HepG2 (cell line): Measurements from ENCODE around the gene TXNDC12. TPM values are rescaled to one million over a fixed set of nuclear protein-coding genes. Genes with fewer than 3 reads are reported as not detected.

ENCODE experiments used
- FOSL1 ChIP-seq: sonication (generic); formaldehyde crosslinking; IDR thresholded peaks from 2 replicates; pipeline ENCODE4 v1.9.0; 2021; ENCODE audit warnings: missing genetic modification reagents, borderline replicate concordance
- HNRNPLL ChIP-seq: fragments of 200-400 bp; formaldehyde crosslinking; IDR thresholded peaks from 2 replicates; pipeline ENCODE4 v1.6.1; 2017; ENCODE audit warnings: mild to moderate bottlenecking, low read depth, low read length; ENCODE audit not compliant: poor library complexity, severe bottlenecking
- MED8 ChIP-seq: sonication (generic); formaldehyde crosslinking; IDR thresholded peaks from 2 replicates; pipeline ENCODE4 v1.8.1; 2023; ENCODE audit warnings: mild to moderate bottlenecking, missing genetic modification reagents; ENCODE audit not compliant: insufficient replicate concordance
- MEIS2 ChIP-seq: sonication (generic); formaldehyde crosslinking; IDR thresholded peaks from 2 replicates; pipeline ENCODE4 v1.9.0; 2021; ENCODE audit warnings: mild to moderate bottlenecking, missing genetic modification reagents
- NFE2L1 ChIP-seq: sonication (generic); formaldehyde crosslinking; IDR thresholded peaks from 2 replicates; pipeline ENCODE4 v1.4.0; 2020; ENCODE audit warnings: missing genetic modification reagents, mild to moderate bottlenecking, borderline replicate concordance
- ZFP90 ChIP-seq: sonication (generic); formaldehyde crosslinking; IDR thresholded peaks from 2 replicates; pipeline ENCODE4 v1.8.0; 2022; ENCODE audit warnings: missing genetic modification reagents, mild to moderate bottlenecking, inconsistent platforms, borderline replicate concordance
- ZNF225 ChIP-seq: sonication (generic); formaldehyde crosslinking; IDR thresholded peaks from 2 replicates; pipeline ENCODE4 v1.4.0; 2020; ENCODE audit warnings: mild to moderate bottlenecking, missing genetic modification reagents
- ZNF607 ChIP-seq: sonication (generic); formaldehyde crosslinking; IDR thresholded peaks from 2 replicates; pipeline ENCODE4 v1.5.1; 2020; ENCODE audit warnings: missing genetic modification reagents, mild to moderate bottlenecking, borderline replicate concordance
- ZNF75D ChIP-seq: sonication (generic); formaldehyde crosslinking; IDR thresholded peaks from 2 replicates; pipeline ENCODE4 v1.8.1; 2023; ENCODE audit warnings: missing genetic modification reagents, mild to moderate bottlenecking, borderline replicate concordance
- polyA plus RNA-seq, 8 experiments: library from polyadenylated mRNA; depleted of rRNA in 3 of 8; stranded (reverse) in 7 of 8; unstranded in 1 of 8; fragments of >200 nt; fragmentation: Illumina TruSeq in 4 of 8; extraction: Trizol in 4 of 8; gene quantifications; 2 replicates each; pipeline versions ENCODE4 v1.2.1 to v1.2.3, GENCODE V29; 2011 to 2016; ENCODE audit warnings: low read depth in 4 of 8, missing spikeins in 1 of 8, mixed read lengths in 1 of 8; ENCODE audit not compliant: insufficient read depth in 1 of 8
- total RNA-seq, 5 experiments: library from RNA; depleted of rRNA; stranded (reverse); fragments of >200 nt; fragmentation: Illumina TruSeq; extraction: Trizol; gene quantifications; 2 replicates each; pipeline ENCODE4 v1.2.3, GENCODE V29; 2016; ENCODE audit warnings: low read depth in 1 of 5
- TF ChIP-seq, protein P1 (sequence below): sonication (generic); formaldehyde crosslinking; IDR thresholded peaks from 2 replicates; pipeline ENCODE4 v1.5.0; 2020; ENCODE audit warnings: mild to moderate bottlenecking, missing genetic modification reagents
- TF ChIP-seq, protein P2 (sequence below): sonication (generic); formaldehyde crosslinking; IDR thresholded peaks from 2 replicates; pipeline ENCODE4 v1.9.0; 2022; ENCODE audit warnings: missing genetic modification reagents, mild to moderate bottlenecking, borderline replicate concordance
- TF ChIP-seq, protein P3 (sequence below): sonication (generic); formaldehyde crosslinking; IDR thresholded peaks from 2 replicates; pipeline ENCODE4 v1.8.0; 2022; ENCODE audit warnings: mild to moderate bottlenecking, missing genetic modification reagents, borderline replicate concordance
- TF ChIP-seq, protein P4 (sequence below): sonication (generic); formaldehyde crosslinking; IDR thresholded peaks from 2 replicates; pipeline ENCODE4 v1.5.0; 2020; ENCODE audit warnings: missing genetic modification reagents
- TF ChIP-seq, protein P5 (sequence below): sonication (generic); formaldehyde crosslinking; IDR thresholded peaks from 2 replicates; pipeline ENCODE4 v1.5.1; 2020; ENCODE audit warnings: mild to moderate bottlenecking, missing genetic modification reagents, borderline replicate concordance

TXNDC12 gene
- total and polyA plus RNA-seq, 2 of the 13 experiments (the other 11 are each of a cell fraction or from before 2014, with no cell fraction given), result 65.6 to 67.2 TPM

DNA sequence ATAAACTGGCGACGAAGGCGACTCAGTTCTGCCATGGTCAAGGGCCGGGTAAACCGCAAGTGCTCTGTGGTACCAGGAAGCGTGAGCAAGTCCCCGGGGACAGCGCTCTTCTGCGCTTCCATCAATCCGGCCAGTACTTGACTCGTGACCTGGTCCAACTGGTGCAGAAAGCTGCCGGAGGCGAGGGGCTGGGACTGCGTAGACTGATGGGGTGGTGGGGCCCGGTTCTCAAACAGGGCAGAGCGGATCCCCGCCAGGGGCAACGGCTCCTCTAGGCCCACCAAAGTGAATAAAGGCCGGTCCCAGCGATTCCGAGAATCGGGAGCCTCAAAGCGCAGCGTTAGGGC is 22.2 kb downstream of the TXNDC12 start (continued):
- TF ChIP-seq, protein P1, sequence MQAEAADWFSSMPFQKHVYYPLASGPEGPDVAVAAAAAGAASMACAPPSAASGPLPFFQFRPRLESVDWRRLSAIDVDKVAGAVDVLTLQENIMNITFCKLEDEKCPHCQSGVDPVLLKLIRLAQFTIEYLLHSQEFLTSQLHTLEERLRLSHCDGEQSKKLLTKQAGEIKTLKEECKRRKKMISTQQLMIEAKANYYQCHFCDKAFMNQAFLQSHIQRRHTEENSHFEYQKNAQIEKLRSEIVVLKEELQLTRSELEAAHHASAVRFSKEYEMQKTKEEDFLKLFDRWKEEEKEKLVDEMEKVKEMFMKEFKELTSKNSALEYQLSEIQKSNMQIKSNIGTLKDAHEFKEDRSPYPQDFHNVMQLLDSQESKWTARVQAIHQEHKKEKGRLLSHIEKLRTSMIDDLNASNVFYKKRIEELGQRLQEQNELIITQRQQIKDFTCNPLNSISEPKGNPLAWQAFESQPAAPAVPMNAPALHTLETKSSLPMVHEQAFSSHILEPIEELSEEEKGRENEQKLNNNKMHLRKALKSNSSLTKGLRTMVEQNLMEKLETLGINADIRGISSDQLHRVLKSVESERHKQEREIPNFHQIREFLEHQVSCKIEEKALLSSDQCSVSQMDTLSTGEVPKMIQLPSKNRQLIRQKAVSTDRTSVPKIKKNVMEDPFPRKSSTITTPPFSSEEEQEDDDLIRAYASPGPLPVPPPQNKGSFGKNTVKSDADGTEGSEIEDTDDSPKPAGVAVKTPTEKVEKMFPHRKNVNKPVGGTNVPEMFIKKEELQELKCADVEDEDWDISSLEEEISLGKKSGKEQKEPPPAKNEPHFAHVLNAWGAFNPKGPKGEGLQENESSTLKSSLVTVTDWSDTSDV (CRISPR knock-in tag), result no peak
- TF ChIP-seq ZNF607 (CRISPR knock-in tag) (0 out of 2 replicates have a peak, but pooled peaks have one; percentile 1), MEIS2 (no peak), ZNF75D (no peak), MED8 (CRISPR knock-in tag) (no peak), NFE2L1 (CRISPR knock-in tag) (no peak), ZNF225 (CRISPR knock-in tag) (0 out of 2 replicates have a peak, but pooled peaks have one; percentile 10), HNRNPLL (peak; percentile 2), ZFP90 (CRISPR knock-in tag) (no peak), FOSL1 (CRISPR knock-in tag) (no peak)
- TF ChIP-seq, protein P2, sequence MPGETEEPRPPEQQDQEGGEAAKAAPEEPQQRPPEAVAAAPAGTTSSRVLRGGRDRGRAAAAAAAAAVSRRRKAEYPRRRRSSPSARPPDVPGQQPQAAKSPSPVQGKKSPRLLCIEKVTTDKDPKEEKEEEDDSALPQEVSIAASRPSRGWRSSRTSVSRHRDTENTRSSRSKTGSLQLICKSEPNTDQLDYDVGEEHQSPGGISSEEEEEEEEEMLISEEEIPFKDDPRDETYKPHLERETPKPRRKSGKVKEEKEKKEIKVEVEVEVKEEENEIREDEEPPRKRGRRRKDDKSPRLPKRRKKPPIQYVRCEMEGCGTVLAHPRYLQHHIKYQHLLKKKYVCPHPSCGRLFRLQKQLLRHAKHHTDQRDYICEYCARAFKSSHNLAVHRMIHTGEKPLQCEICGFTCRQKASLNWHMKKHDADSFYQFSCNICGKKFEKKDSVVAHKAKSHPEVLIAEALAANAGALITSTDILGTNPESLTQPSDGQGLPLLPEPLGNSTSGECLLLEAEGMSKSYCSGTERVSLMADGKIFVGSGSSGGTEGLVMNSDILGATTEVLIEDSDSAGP, result no peak
- TF ChIP-seq, protein P3, sequence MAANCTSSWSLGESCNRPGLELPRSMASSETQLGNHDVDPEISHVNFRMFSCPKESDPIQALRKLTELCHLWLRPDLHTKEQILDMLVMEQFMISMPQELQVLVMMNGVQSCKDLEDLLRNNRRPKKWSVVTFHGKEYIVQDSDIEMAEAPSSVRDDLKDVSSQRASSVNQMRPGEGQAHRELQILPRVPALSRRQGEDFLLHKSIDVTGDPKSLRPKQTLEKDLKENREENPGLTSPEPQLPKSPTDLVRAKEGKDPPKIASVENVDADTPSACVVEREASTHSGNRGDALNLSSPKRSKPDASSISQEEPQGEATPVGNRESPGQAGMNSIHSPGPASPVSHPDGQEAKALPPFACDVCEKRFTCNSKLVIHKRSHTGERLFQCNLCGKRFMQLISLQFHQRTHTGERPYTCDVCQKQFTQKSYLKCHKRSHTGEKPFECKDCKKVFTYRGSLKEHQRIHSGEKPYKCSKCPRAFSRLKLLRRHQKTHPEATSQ, result no peak
- TF ChIP-seq, protein P4, sequence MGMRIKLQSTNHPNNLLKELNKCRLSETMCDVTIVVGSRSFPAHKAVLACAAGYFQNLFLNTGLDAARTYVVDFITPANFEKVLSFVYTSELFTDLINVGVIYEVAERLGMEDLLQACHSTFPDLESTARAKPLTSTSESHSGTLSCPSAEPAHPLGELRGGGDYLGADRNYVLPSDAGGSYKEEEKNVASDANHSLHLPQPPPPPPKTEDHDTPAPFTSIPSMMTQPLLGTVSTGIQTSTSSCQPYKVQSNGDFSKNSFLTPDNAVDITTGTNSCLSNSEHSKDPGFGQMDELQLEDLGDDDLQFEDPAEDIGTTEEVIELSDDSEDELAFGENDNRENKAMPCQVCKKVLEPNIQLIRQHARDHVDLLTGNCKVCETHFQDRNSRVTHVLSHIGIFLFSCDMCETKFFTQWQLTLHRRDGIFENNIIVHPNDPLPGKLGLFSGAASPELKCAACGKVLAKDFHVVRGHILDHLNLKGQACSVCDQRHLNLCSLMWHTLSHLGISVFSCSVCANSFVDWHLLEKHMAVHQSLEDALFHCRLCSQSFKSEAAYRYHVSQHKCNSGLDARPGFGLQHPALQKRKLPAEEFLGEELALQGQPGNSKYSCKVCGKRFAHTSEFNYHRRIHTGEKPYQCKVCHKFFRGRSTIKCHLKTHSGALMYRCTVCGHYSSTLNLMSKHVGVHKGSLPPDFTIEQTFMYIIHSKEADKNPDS (CRISPR knock-in tag), result no peak
- TF ChIP-seq, protein P5, sequence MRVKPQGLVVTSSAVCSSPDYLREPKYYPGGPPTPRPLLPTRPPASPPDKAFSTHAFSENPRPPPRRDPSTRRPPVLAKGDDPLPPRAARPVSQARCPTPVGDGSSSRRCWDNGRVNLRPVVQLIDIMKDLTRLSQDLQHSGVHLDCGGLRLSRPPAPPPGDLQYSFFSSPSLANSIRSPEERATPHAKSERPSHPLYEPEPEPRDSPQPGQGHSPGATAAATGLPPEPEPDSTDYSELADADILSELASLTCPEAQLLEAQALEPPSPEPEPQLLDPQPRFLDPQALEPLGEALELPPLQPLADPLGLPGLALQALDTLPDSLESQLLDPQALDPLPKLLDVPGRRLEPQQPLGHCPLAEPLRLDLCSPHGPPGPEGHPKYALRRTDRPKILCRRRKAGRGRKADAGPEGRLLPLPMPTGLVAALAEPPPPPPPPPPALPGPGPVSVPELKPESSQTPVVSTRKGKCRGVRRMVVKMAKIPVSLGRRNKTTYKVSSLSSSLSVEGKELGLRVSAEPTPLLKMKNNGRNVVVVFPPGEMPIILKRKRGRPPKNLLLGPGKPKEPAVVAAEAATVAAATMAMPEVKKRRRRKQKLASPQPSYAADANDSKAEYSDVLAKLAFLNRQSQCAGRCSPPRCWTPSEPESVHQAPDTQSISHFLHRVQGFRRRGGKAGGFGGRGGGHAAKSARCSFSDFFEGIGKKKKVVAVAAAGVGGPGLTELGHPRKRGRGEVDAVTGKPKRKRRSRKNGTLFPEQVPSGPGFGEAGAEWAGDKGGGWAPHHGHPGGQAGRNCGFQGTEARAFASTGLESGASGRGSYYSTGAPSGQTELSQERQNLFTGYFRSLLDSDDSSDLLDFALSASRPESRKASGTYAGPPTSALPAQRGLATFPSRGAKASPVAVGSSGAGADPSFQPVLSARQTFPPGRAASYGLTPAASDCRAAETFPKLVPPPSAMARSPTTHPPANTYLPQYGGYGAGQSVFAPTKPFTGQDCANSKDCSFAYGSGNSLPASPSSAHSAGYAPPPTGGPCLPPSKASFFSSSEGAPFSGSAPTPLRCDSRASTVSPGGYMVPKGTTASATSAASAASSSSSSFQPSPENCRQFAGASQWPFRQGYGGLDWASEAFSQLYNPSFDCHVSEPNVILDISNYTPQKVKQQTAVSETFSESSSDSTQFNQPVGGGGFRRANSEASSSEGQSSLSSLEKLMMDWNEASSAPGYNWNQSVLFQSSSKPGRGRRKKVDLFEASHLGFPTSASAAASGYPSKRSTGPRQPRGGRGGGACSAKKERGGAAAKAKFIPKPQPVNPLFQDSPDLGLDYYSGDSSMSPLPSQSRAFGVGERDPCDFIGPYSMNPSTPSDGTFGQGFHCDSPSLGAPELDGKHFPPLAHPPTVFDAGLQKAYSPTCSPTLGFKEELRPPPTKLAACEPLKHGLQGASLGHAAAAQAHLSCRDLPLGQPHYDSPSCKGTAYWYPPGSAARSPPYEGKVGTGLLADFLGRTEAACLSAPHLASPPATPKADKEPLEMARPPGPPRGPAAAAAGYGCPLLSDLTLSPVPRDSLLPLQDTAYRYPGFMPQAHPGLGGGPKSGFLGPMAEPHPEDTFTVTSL (CRISPR knock-in tag), result 0 out of 2 replicates have a peak, but pooled peaks have one; percentile 25
